Tibial nerve (tissue), 4 donors: Measurements from ENCODE around the gene GPR153. TPM values are rescaled to one million over a fixed set of nuclear protein-coding genes. Genes with fewer than 3 reads are reported as not detected.

ENCODE experiments used
- DNase-seq, 2 donors: peaks; one replicate each; pipeline ENCODE4 v3.0.0-alpha.2; 2019; ENCODE audit warnings: low spot score in 2 of 2
- H3K27ac ChIP-seq, 4 donors: fragments of 200-600 bp; sonication (generic) in 3 of 4; one replicate each; pipeline ENCODE4 v1.5.1; 2017 to 2019; ENCODE audit warnings: mild to moderate bottlenecking in 1 of 4
- H3K27me3 ChIP-seq, 2 donors: fragments of 200-600 bp; sonication (generic) in 1 of 2; one replicate each; pipeline versions ENCODE4 v1.5.1 to v1.6.0; 2017 to 2019
- H3K36me3 ChIP-seq, 3 donors: fragments of 200-600 bp; sonication (generic); one replicate each; pipeline ENCODE4 v1.5.1; 2018 to 2019
- H3K4me1 ChIP-seq, 4 donors: fragments of 200-600 bp; sonication (generic) in 3 of 4; one replicate each; pipeline ENCODE4 v1.5.1; 2017 to 2019
- H3K4me3 ChIP-seq, 4 donors: fragments of 200-600 bp; sonication (generic) in 3 of 4; one replicate each; pipeline ENCODE4 v1.5.1; 2017 to 2019; ENCODE audit warnings: mild to moderate bottlenecking in 1 of 4, moderate library complexity in 1 of 4
- H3K9me3 ChIP-seq, 4 donors: fragments of 200-600 bp; sonication (generic) in 3 of 4; one replicate each; pipeline ENCODE4 v1.5.1; 2017 to 2019
- EP300 ChIP-seq, 2 donors: sonication (generic); formaldehyde crosslinking; IDR thresholded peaks; one replicate each; pipeline ENCODE4 v1.6.1; 2017; ENCODE audit warnings: antibody characterized with exemption in 2 of 2, mild to moderate bottlenecking in 1 of 2
- POLR2A ChIP-seq, 2 donors: fragments of 450-650 bp; IDR thresholded peaks; one replicate each; pipeline ENCODE4 v1.6.1; 2017; ENCODE audit warnings: antibody characterized with exemption in 2 of 2, mild to moderate bottlenecking in 2 of 2, moderate library complexity in 2 of 2
- WGBS, 2 donors: methylation state at CpG; one replicate each; pipeline ENCODE4 v1.1.5; 2018; 5-methylcytosine and 5-hydroxymethylcytosine counted together
- total RNA-seq, 4 donors: library from RNA; depleted of rRNA; stranded (reverse); fragments of >200 nt; gene quantifications; one replicate each; pipeline ENCODE4 v1.1.0, GENCODE V29; 2016
- TF ChIP-seq, protein P1 (sequence below), 5 experiments: fragments of 200-600 bp in 3 of 5; fragments of 450-650 bp in 2 of 5; sonication (generic) in 3 of 5; IDR thresholded peaks; one replicate each; pipeline ENCODE4 v1.5.1; 2016 to 2019; ENCODE audit warnings: antibody characterized with exemption in 5 of 5, mild to moderate bottlenecking in 3 of 5, moderate library complexity in 2 of 5

GPR153 gene
- total RNA-seq, 4 donors from 2014 or later, result 10.3 to 12.7 (median 11.3) TPM

DNA sequence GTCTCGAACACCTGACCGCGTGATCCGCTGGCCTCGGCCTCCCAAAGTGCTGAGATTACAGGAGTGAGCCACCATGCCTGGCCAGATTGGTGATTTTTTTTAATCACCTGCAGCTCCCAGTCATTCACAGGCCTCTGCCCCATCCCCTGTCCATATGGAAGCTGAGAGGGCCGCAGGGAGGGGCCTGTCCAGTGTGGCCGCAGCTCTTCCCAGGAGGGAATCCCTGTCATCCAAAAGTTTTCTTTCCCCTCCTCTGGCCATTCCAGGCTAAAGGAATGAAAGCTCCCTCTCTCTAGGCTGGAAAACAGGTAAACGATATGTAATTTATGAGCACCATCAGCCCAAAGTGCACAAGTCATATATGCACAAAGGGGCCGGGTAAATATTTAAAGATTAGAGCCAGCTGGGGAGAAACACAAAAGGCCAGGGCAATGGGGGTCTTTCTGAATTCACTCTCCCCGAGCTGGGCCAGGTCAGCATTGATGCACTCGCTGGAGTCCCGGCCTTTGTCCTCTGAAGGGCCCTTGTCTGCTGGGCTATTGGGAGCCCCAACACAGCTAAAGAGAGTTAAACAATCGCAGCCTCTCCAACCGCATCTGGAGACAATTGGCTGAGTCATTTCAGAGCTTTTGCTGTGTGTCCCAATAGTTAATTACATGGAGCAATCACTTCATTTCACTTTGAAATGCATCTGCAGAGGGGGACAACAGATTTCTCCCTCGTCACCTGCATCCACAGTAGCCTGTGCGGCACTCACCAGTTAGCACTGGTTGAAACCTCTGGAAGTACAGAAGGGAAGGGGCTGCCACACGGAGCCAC, 20.7 kb downstream of the GPR153 start:
- no peaks in the 10 kb centered on the region for H3K36me3 ChIP-seq
- H3K27me3 ChIP-seq, result peaks cover 3 to 68% of the 10 kb centered on the region in 2 donors
- peaks cover 0 to 30% (median 13%) of the 10 kb centered on the region in 4 donors for H3K4me1 ChIP-seq
- no peak for TF ChIP-seq POLR2A (IDR thresholded peaks at IDR 0.05)
- TF ChIP-seq, protein P1, sequence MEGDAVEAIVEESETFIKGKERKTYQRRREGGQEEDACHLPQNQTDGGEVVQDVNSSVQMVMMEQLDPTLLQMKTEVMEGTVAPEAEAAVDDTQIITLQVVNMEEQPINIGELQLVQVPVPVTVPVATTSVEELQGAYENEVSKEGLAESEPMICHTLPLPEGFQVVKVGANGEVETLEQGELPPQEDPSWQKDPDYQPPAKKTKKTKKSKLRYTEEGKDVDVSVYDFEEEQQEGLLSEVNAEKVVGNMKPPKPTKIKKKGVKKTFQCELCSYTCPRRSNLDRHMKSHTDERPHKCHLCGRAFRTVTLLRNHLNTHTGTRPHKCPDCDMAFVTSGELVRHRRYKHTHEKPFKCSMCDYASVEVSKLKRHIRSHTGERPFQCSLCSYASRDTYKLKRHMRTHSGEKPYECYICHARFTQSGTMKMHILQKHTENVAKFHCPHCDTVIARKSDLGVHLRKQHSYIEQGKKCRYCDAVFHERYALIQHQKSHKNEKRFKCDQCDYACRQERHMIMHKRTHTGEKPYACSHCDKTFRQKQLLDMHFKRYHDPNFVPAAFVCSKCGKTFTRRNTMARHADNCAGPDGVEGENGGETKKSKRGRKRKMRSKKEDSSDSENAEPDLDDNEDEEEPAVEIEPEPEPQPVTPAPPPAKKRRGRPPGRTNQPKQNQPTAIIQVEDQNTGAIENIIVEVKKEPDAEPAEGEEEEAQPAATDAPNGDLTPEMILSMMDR (IDR thresholded peaks at IDR 0.05), result no peak
- no peak for TF ChIP-seq EP300 (IDR thresholded peaks at IDR 0.05)
- WGBS, 2 donors, result 62 to 66% methylated on average over 17 of the region's 17 CpGs
- no peak overlapping the region for H3K27ac ChIP-seq
- no peak overlapping the region for H3K4me3 ChIP-seq
- no peak for DNase-seq
- H3K9me3 ChIP-seq, result no peaks in the 10 kb centered on the region

DNA sequence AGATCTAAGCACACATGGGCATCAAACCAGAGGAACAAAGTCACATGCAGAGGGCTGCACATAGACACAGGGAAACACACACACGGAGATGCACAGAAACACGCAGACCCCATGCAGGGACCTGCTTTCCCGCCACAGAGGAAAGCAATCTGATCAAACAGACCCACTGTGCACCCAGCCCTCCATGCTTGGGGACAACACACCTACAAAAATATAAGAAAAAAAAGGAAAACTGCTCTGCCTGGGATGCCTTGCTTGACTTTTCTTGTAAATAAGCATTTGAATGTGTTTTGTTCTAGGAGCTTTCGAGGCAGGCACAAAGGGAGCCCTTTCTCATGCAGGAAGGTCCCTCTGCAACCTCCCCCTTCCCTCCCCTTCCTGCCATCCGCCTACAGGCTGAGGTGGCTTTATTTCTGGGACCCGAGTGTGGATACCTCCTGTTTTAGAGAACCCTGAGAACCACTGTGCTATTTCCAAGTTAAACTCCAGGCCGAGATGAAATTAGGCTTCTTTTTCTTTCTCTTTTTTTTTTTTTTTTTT, 21.6 kb downstream of the GPR153 start:
- H3K36me3 ChIP-seq, result no peaks in the 10 kb centered on the region
- TF ChIP-seq, protein P1 (IDR thresholded peaks at IDR 0.05), result no peak
- no peak for TF ChIP-seq EP300 (IDR thresholded peaks at IDR 0.05)
- TF ChIP-seq POLR2A (IDR thresholded peaks at IDR 0.05), result no peak
- peaks cover 3 to 60% of the 10 kb centered on the region in 2 donors for H3K27me3 ChIP-seq
- H3K4me1 ChIP-seq, result peaks cover 0 to 32% (median 22%) of the 10 kb centered on the region in 4 donors
- 38 to 39% methylated on average over 7 of the region's 7 CpGs for WGBS, 2 donors
- no peaks in the 10 kb centered on the region for H3K9me3 ChIP-seq
- no peak overlapping the region for H3K27ac ChIP-seq
- no peak overlapping the region for H3K4me3 ChIP-seq
- no peak for DNase-seq

DNA sequence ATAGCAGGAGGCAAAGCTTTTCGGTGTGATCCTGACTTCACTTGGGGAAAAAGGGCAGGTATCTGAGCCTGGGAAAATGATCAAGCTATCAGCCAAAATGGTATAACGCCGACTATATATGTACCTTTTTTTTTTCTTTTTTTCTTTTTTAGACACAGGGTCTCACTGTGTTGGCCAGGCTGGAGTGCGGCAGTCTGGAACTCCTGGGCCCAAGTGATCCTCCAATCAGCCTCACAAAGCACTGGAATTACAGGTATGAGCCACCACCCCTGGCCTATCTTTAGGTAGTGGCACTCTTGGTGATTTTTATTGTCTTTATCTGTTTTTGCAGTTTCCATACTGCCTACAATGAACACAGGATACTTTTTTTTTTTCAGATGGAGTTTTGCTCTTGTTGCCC, 23.8 kb downstream of the GPR153 start:
- Histone ChIP-seq H3K27me3 (peaks cover 3 to 40% of the 10 kb centered on the region in 2 donors), H3K4me3 (no peak overlapping the region), H3K36me3 (peaks cover 0 to 20% (median 4%) of the 10 kb centered on the region in 3 donors), H3K4me1 (peaks cover 0 to 29% (median 21%) of the 10 kb centered on the region in 4 donors), H3K27ac (no peak overlapping the region), H3K9me3 (no peaks in the 10 kb centered on the region)
- WGBS, 2 donors, result 96 to 97% methylated on average over 4 of the region's 4 CpGs
- TF ChIP-seq EP300 (IDR thresholded peaks at IDR 0.05) (no peak), POLR2A (IDR thresholded peaks at IDR 0.05) (no peak)
- TF ChIP-seq, protein P1 (IDR thresholded peaks at IDR 0.05), result no peak
- DNase-seq, result no peak

DNA sequence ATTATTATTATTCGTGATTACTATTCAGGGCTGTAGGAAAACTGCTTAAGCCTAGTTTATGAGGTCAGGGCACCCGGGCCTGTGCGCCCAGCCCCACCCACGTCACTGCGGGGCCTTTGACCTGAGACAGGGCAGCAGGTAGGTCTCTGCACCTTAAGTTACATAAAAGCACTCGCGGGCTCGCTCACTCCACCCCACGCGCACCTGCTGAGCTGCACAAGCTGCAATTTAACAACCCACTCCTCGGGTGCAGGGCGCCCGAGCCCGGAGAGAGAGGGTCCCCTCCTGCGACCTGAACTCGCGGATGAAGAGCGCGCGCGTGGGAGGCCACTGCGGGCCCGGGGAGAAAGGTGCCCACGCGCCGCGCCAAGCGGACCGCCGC, 25.6 kb downstream of the GPR153 start:
- Histone ChIP-seq H3K4me1 (peaks cover 0 to 19% (median 15%) of the 10 kb centered on the region in 4 donors), H3K4me3 (peak overlapping the region; percentile 65 to 75 (median 70)), H3K36me3 (peaks cover 0 to 38% (median 14%) of the 10 kb centered on the region in 3 donors), H3K27ac (peak overlapping the region in 2 of 4 donors; percentile 55 to 56), H3K27me3 (peaks cover 0 to 21% of the 10 kb centered on the region in 2 donors), H3K9me3 (no peaks in the 10 kb centered on the region)
- no peak for DNase-seq
- WGBS, 2 donors, result 0 to 2% methylated on average over 6 to 23 of the region's 30 CpGs
- no peak for TF ChIP-seq POLR2A (IDR thresholded peaks at IDR 0.05)
- TF ChIP-seq, protein P1 (IDR thresholded peaks at IDR 0.05), result no peak
